GM18519 (cell line): ENCODE measurements around the gene PRDM10.

ENCODE experiments used
- ATAC-seq: cut with Tn5 transposase; IDR thresholded peaks from one replicate; pipeline ENCODE4 v1.9.1; 2021; ENCODE audit warnings: mild to moderate bottlenecking, moderate library complexity; ENCODE audit not compliant: unreplicated experiment, low FRiP score

The PRDM10 gene

GRCh38 chr11:129855086-129855485 lies 147.5 kb downstream of the PRDM10 start:
- ATAC-seq = no peak

DNA sequence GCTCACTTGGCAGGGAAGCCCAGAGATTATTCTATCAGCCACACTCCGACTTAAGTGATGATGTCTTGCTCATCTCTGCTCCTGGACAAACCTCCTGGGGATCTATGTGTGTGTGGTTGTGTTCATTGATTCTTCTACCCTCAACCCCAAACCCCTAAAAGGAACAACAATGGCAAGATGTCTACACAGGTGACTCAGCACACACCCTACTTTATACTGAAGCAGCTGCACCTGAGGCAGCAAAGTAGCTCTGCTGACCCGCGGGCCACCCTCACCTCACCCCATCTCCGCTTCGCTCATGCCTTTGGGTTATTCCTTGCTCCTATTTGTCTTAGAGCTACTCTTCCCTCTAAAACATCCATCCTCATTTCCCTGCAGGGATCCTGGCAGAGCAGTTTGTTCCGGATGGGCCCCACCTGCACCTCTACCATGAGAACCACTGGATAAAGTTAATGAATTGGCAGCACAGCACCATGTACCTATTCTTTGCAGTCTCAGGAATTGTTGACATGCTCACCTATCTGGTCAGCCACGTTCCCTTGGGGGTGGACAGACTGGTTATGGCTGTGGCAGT lies 148.3 kb downstream of the PRDM10 start:
- no peak for ATAC-seq

DNA sequence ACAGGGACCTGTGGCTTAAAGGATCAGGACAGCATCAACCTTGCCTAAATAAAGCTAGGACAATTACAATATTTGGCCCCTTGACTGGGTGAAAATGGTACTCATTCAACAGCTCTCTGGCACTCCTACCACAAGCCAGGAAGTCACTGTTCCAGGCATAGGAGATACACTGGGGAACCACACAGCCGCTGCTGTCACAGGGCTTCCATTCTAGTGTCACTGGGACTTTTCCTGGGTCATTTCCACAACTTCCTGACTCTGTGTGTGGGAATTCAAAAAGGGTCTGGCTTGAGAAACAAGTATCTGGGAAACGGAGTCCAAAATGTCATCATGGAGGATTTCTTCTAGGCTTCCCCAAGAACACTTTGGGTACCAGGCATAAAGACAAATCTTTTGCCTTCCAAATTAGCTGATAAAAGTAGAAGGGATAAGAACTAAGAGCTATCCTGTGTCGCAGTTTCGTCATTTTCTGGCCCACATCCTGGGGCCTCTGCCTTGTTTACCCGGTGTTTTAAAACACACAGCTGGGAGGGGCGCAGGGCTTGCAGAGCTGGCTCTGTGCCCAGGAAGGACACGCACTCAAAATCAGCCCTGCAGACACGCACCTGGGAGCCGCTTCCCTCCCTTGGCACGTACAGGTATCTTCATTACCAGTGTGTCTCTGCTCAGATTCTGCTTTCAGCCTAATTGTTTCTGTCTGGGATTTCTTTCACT lies 149.0 kb downstream of the PRDM10 start:
- ATAC-seq = no peak

DNA sequence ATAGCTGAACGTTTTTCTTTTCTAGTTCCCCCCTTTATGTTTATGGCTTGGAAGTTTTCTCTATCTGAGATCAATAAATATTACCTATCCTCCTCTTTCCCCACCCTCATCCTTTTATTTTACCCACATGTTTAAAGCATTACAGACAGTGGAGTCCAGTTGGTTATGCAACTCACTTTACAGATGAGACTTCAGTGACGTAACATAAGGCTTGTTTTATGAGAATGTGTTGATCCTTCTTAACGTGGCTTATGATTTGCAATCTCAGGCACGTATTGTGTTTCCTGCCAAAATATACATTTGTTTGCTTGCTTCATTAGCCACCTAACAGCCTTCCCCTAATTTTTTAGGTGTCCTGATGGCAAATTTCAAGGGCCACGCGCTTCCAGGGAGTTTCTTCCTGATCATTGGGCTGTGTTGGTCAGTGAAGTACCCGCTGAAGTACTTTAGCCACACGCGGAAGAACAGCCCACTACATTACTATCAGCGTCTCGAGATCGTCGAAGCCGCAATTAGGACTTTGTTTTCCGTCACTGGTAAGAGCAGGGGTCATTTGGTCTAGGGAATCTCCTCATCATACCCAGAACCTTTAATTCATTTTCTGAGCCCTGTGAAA lies 150.4 kb downstream of the PRDM10 start:
- ATAC-seq = no peak
